GM18861 (cell line): ENCODE data around the gene DEFB113.

ENCODE experiments used
- ATAC-seq: cut with Tn5 transposase; IDR thresholded peaks from one replicate; pipeline ENCODE4 v1.9.1; 2021; ENCODE audit not compliant: unreplicated experiment

DEFB113 gene

DNA sequence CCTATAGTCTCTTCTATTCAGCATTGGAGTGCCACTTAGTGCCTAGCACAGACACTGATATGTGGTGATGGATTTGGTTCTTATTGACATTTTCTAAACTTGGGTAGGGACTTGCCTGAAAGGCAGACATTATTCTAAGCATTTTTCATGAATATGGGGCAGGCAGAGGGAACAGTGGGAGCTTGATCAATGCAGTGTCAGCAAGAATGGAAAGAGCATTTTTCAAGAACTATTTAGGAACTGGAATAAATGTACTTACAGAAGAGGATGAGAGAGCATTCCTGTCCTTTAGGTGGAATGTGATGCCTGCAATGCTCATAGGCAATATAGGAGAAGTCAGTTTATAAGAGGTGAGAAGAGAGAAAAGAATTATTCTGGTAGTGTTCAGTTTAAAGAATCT, 31.6 kb downstream of the DEFB113 start:
- no peak for ATAC-seq

- ATAC-seq = no peak
Measured at GRCh38 chr6:49937017-49937416, 32.4 kb downstream of the DEFB113 start.

GRCh38 chr6:49935387-49935786, 34.0 kb downstream of the DEFB113 start:
- no peak for ATAC-seq

DNA sequence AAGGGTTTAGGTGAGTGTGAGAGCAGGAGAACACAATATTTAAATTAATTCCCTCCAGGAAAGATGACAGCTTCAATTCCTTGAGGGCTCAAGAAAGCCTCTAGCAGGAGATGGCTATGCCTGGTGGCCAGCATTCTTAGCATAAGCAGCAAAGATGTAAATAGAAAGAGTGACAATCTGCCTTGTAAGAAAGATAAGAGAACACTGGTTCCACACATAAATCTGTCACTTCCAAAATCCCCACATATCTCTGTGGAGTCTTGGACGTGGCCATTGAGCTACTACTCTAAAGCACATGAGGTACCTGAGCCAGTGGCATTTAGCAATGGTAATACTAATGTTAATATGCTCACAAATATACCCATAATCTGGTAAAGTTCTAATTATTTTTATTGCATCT, 34.7 kb downstream of the DEFB113 start:
- no peak for ATAC-seq

- ATAC-seq = no peak
Measured at GRCh38 chr6:49933526-49933925, 35.9 kb downstream of the DEFB113 start.

GRCh38 chr6:49929340-49929739, 40.1 kb downstream of the DEFB113 start:
- no peak for ATAC-seq

GRCh38 chr6:49923826-49924225, 45.6 kb downstream of the DEFB113 start:
- no peak for ATAC-seq

GRCh38 chr6:49919935-49920644, 49.3 kb downstream of the DEFB113 start:
- no peak for ATAC-seq

DNA sequence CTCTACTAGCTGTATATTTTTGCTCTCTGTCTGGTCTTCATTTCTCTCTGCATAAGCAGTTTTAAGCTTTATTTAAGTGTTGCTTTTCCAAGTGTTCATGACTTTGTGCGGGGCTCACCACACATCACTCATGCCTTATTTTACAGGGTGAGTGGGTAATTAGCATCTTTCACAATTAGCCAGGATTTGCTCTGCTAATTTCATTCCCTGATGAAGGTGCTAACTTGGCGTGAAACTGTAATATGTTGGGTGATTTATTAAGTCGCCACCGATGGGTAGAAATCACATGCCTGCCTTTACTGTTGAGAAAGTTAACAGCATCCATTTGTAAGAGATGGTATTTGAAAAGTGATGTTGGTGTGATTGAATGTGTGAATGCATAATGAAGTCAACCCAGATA, 50.2 kb downstream of the DEFB113 start:
- no peak for ATAC-seq

- no peak for ATAC-seq
Measured at GRCh38 chr6:49918787-49919186, 50.6 kb downstream of the DEFB113 start.
